Astrocyte of the spinal cord (primary cell): ENCODE data around the gene RARG.
"Not testable (repeated sequence)": the region's sequence is repeated elsewhere in the genome, so short reads cannot be mapped to it uniquely, and the experiment has no call there.

Experiments
- DNase-seq: peaks from one replicate; pipeline ENCODE4 v3.0.0; 2011; ENCODE audit warnings: low read depth, low spot score
- H3K4me3 ChIP-seq: 2 replicates; pipeline ENCODE4 v1.5.1; 2011; ENCODE audit warnings: low read depth, mild to moderate bottlenecking, low read length, moderate library complexity
- CTCF ChIP-seq: IDR thresholded peaks from 2 replicates; pipeline ENCODE4 v1.5.1; 2012; ENCODE audit warnings: low read depth, mild to moderate bottlenecking, low read length, inconsistent platforms
- in situ Hi-C: cut with HindIII; loops from 2 replicates; pipeline ENCODE4 v1.10.0; 2017; ENCODE audit warnings: low sequenced_read_pairs

RARG gene

GRCh38 chr12:53180931-53181645 is 50.9 kb downstream of the RARG start:
- peak; percentile 44 for DNase-seq
- peak overlapping the region; percentile 72 for H3K4me3 ChIP-seq
- in situ Hi-C loops, result no loop called here
- no peak for TF ChIP-seq CTCF

- peak within 1 kb of the TSS; percentile 72 for H3K4me3 ChIP-seq
- in situ Hi-C loops, result no loop called here
- TF ChIP-seq CTCF, result no peak
- DNase-seq, result peak; percentile 98
Observed at GRCh38 chr12:53180220-53180930, 51.6 kb downstream of the RARG start, which contains the start of the genes CSAD and ZNF740. Gene CSAD, minus strand, starts transcription at chr12:53180925. Its CDS starts 7,455 bp downstream, at chr12:53173470. Gene ZNF740, plus strand, starts transcription at chr12:53180722. Its CDS starts 1,262 bp downstream, at chr12:53181984.

GRCh38 chr12:53179687-53180219 is 52.3 kb downstream of the RARG start:
- no peak for DNase-seq
- in situ Hi-C loops, result no loop called here
- peak overlapping the region; percentile 72 for H3K4me3 ChIP-seq
- TF ChIP-seq CTCF, result no peak

GRCh38 chr12:53178803-53179202 is 53.2 kb downstream of the RARG start:
- H3K4me3 ChIP-seq, in situ Hi-C loops, DNase-seq: not testable (repeated sequence)

GRCh38 chr12:53177447-53177846 is 54.6 kb downstream of the RARG start:
- DNase-seq, in situ Hi-C loops, H3K4me3 ChIP-seq: not testable (repeated sequence)

- TF ChIP-seq CTCF, result no peak
- no peak for DNase-seq
- no peak overlapping the region for H3K4me3 ChIP-seq
- in situ Hi-C loops, result no loop called here
Observed at GRCh38 chr12:53176750-53177149, 55.3 kb downstream of the RARG start.

GRCh38 chr12:53174881-53175491 is 57.0 kb downstream of the RARG start:
- DNase-seq, result no peak
- peak; percentile 29 for TF ChIP-seq CTCF
- in situ Hi-C loops, result no loop called here

More at GRCh38 chr12:53174881-53175491, 57.0 kb downstream of the RARG start:
- no peak overlapping the region for H3K4me3 ChIP-seq
